Hematopoietic multipotent progenitor cell treated with erythropoietin and hydrocortisone succinate and interleukin-3 and kit ligand, for 6 days (in vitro differentiated cells): ENCODE results near the gene TPST2.
A peak's percentile ranks its signal among the peaks of the same experiment; 100 is the strongest.
"Not testable (repeated sequence)": the region's sequence is repeated elsewhere in the genome, so short reads cannot be mapped to it uniquely, and the experiment has no call there.

Experiments
- DNase-seq: peaks from one replicate; pipeline ENCODE4 v3.0.0-alpha.2; 2015

The TPST2 gene

GRCh38 chr22:26589845-26590736 is at the start of gene TPST2:
Gene TPST2, minus strand, starts transcription at chr22:26590132. Its CDS starts 48,502 bp downstream, at chr22:26541630.
- peak; percentile 80 for DNase-seq

DNA sequence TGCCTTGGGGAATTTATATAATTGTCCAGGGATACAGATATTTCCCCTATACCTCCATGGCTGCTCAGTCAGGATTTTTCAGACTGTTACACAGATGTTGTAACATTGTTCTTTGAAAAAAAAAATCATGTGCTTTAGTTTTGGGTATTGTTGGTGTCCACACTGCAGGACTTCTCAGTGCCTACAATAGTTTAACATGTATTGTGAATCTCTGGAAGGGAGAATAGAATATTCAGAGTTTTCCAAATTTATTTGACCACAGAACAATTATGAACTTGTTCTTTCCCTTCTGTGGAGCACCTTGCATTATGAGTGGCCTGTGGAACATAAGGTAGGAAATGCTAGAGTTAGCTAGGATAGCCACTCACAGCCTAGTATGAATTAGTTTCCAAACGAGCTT is 46.4 kb upstream of the TPST2 start:
- no peak for DNase-seq

- no peak for DNase-seq
Observed at GRCh38 chr22:26635117-26635516, 45.2 kb upstream of the TPST2 start.

GRCh38 chr22:26634189-26634588 is 44.3 kb upstream of the TPST2 start:
- no peak for DNase-seq

- DNase-seq, result peak; percentile 97
Observed at GRCh38 chr22:26632422-26633155, 42.7 kb upstream of the TPST2 start.

GRCh38 chr22:26631282-26631681 is 41.4 kb upstream of the TPST2 start:
- DNase-seq, result no peak

GRCh38 chr22:26629988-26630761 is 40.2 kb upstream of the TPST2 start:
- DNase-seq, result no peak

DNA sequence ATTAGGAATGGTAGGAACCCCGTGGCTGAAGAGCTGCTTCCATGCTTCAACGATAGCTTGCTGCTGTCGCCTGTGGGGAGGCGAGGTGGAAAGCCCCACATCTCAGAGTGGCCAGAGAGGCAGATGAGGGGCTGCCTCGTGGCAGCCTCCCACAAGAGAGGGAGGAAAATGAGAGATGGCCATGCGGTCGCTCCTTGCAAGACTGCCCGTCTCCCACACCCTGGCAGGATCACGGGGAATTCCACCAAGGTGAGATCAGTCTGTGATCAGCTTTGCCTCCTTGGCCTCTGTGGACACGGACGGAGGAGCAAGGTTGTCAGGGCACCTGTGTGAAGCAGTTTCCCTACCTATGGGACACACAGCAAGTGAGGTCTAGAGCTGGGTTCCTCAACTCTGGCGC is 34.9 kb upstream of the TPST2 start:
- no peak for DNase-seq

DNA sequence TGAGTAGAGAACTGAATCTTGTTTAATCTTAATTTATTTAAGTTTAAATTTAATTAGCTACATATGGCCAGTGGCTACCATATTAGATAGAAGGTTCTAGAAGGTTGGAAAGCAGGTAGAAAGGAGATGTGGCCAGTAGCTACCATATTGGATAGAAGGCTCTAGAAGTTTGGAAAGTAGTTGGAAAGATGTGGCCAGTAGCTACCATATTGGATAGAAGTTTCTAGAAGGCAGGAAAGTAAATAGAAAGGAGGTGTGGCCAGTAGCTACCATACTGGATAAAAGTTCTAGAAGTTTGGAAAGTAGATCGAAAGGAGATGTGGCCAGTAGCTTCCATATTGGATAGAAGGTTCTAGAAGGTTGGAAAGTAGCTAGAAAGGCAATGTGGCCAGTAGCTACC is 34.1 kb upstream of the TPST2 start:
- DNase-seq, result no peak

DNA sequence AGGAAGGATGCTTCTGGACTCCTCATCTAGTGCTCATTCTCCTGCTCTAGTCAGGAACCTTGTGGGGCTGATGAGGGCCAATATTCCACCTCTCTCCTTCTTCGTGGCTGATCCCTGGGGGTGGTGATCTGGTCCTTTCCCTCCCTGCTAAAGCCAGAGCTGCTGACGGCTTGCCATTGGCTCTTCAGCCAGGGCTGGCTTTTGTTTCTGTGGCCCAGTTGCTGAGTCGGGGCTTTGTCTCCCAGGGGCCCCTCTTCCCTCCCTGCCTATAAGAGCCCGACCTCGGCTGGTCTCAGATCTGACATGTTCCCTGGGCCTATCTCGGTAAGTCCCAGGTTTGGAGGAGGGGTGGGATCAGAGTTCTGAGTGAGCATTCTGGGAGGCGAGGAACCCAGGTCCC is 31.7 kb upstream of the TPST2 start, which contains the start of gene CRYBA4:
Gene CRYBA4, plus strand, starts transcription at position 301 of the 400 bp plus-strand sequence. CDS start 634 bp downstream, outside the sequence.
- DNase-seq, result no peak

DNA sequence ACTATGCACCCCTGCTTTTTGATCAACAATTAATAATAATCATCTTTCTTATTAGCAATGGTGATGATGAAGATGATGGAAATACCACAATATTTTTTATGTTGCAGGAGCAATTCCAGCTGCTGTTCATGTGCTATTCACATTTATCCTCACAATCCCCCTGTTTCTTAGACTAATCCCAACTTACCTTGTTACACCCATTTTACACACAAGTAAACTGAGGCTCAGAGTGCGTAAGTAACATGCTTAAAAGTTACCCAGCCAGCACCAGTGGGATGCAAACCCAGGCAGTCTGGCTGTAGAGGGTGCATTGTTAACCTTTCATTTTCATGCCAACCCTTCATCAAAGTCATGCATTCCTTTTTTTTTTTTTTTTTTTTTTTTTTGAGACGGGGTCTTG is 30.3 kb upstream of the TPST2 start:
- no peak for DNase-seq

- DNase-seq, result peak; percentile 82
Observed at GRCh38 chr22:26619510-26619909, 29.6 kb upstream of the TPST2 start.

GRCh38 chr22:26618455-26618854 is 28.5 kb upstream of the TPST2 start:
- DNase-seq, result peak; percentile 53

DNA sequence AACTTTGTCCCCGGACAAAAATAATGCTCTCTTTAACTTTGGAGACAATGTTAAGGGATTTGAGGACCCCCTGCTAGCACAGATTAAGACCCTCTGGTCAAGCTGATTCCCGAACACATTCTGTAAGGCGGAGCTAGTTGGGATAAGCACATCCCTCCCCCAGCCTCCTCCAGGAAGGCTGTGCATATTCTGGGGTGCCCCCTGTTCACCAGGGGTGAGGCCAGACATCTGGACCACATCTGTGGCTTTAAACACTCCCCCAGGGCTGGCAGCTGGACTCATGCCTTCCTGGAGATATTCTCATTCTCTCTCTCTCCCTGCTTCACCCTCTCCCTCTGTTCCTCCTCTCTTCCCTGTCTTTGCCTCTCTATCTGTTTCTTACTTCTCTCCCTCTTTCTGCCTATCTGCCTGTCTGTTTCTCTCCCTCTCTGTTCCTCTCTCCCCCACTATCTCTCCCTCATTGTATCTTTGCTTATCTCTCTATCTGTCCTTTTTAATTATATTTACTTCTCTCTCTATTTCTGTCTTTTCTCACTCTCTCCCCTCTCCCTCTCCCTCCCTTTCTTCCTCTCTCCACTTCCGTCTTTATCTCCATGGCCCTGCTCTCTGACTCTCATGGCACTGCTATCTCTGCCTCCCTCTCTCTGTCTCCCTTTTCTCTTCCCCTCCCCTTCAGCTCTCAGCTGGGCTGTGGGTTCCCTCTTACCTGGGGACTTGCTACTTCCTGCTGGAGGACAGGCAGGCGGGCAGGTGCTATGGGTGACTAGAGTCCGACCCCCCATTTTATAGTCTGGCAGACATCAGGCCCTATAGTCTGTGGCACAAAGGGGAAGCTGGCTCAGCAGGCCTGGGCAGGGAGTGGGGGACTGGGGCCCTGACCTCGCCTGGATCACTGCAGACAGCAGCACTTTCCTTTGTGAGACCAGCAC is 27.6 kb upstream of the TPST2 start, which contains the start of gene CRYBB1:
Gene CRYBB1, minus strand, starts transcription at position 757 of the 929 bp plus-strand sequence. CDS start 1,708 bp downstream, outside the sequence.
- peak; percentile 76 for DNase-seq

GRCh38 chr22:26616650-26617049 is 26.7 kb upstream of the TPST2 start:
- no peak for DNase-seq

GRCh38 chr22:26615830-26616435 is 26.0 kb upstream of the TPST2 start:
- no peak for DNase-seq

DNA sequence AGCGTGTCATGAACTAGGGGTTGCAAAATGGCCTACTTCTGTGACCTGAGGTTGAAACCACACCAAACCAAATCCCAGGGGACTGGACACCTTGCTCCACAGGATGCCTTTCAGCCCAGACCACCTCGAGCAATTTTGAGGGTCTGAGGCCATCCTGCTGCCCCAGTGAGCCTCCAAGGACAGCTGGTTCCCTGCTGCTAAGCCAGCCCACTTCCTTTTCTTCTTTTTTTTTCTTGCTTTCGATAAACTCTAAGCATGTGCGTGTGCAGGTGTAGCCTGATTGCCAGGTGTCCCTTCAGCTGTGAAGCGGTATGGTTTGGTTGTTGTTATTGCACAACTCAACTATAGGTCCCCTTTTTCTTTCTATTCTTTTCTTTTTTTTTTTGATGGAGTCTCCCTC is 25.2 kb upstream of the TPST2 start:
- no peak for DNase-seq

GRCh38 chr22:26614322-26614721 is 24.4 kb upstream of the TPST2 start:
- no peak for DNase-seq

DNA sequence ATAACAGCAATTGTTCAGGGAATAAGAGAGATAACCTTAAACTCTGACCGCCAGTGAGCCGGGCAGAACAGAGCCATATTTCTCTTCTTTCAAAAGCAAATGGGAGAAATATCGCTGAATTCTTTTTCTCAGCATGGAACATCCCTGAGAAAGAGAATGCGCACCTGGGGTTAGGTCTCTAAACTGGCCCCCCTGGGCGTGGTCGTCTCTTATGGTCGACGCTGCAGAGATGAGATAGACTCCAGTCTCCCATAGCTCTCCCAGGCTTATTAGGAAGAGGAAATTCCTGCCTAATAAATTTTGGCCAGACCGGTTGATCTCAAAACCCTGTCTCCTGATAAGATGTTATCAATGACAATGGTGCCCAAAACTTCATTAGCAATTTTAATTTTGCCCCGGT is 23.8 kb upstream of the TPST2 start:
- not testable (repeated sequence) for DNase-seq

- no peak for DNase-seq
Observed at GRCh38 chr22:26612652-26613051, 22.7 kb upstream of the TPST2 start.

DNA sequence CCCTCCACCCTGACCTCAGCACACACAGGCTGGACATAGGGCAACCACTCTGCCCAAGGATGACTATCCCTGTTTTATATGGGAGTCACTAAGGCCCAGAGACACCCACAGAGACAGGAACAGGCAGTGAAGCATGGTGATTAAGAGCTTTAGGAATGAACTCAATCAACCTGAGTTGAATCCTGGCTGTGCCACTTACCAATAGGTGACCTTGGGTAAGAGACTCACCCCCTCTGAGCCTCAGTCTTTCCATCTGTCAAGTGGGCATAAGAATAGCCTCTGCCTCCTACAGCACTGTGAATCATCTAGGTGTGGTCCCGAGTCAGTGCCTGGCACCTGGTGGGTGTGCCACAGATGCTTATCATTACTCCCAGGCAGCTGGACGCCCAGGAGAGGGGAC is 21.1 kb upstream of the TPST2 start:
- DNase-seq, result no peak
